Gastrocnemius medialis (tissue), 4 donors: ENCODE measurements around the gene SPATA12. TPM values are rescaled to one million over a fixed set of nuclear protein-coding genes. Genes with fewer than 3 reads are reported as not detected.
A peak's percentile ranks its signal among the peaks of the same experiment; 100 is the strongest.

ENCODE experiments used
- ATAC-seq, 2 donors: fragments of 150-250 bp; one replicate each; pipeline ENCODE4 v1.9.1; 2016
- DNase-seq, 2 donors: peaks; one replicate each; pipeline ENCODE4 v3.0.0-alpha.2; 2019
- H3K27ac ChIP-seq, 4 donors: fragments of 200-600 bp; sonication (generic); 1 replicate in 1 of 4; 2 replicates in 3 of 4; pipeline ENCODE4 v1.5.1; 2016 to 2018; ENCODE audit warnings: mild to moderate bottlenecking in 2 of 4, moderate library complexity in 1 of 4
- H3K27me3 ChIP-seq, 3 donors: fragments of 200-600 bp; sonication (generic) in 2 of 3; 1 replicate in 1 of 3; 2 replicates in 2 of 3; pipeline versions ENCODE4 v1.5.1 to v1.6.0; 2016 to 2019; ENCODE audit warnings: mild to moderate bottlenecking in 1 of 3, moderate library complexity in 1 of 3
- H3K36me3 ChIP-seq, 2 donors: fragments of 200-600 bp; sonication (generic) in 1 of 2; one replicate each; pipeline ENCODE4 v1.5.1; 2017 to 2018
- H3K4me1 ChIP-seq, 2 donors: fragments of 200-600 bp; sonication (generic) in 1 of 2; one replicate each; pipeline ENCODE4 v1.5.1; 2016 to 2017; ENCODE audit warnings: mild to moderate bottlenecking in 2 of 2
- H3K4me3 ChIP-seq, 4 donors: fragments of 200-600 bp; sonication (generic) in 3 of 4; 1 replicate in 1 of 4; 2 replicates in 3 of 4; pipeline ENCODE4 v1.5.1; 2016 to 2019; ENCODE audit warnings: mild to moderate bottlenecking in 2 of 4
- H3K9me3 ChIP-seq, 3 donors: fragments of 200-600 bp; sonication (generic) in 2 of 3; 1 replicate in 1 of 3; 2 replicates in 2 of 3; pipeline ENCODE4 v1.5.1; 2016 to 2019
- POLR2A ChIP-seq, 2 donors: fragments of 450-650 bp; IDR thresholded peaks; one replicate each; pipeline ENCODE4 v1.6.1; 2017; ENCODE audit warnings: antibody characterized with exemption in 2 of 2, mild to moderate bottlenecking in 2 of 2, moderate library complexity in 2 of 2
- in situ Hi-C, 4 donors: fragments of 200-750 bp; cut with MboI; loops; one replicate each; pipeline versions ENCODE4 v1.15.0 to v1.8.0; 2017; ENCODE audit warnings: low sequenced_read_pairs in 4 of 4
- intact Hi-C: fragments of 100-400 bp; cut with DNase I; formaldehyde crosslinking; loops from one replicate; pipeline ENCODE4 v1.15.1; 2023; ENCODE audit warnings: low total_unique reads
- total RNA-seq, 4 donors: library from RNA; depleted of rRNA; stranded (reverse); fragments of >200 nt; gene quantifications; one replicate each; pipeline versions ENCODE4 v1.1.0 to v1.2.3, GENCODE V29; 2016
- TF ChIP-seq, protein P1 (sequence below), 5 experiments: fragments of 450-650 bp in 3 of 5; fragments of 200-600 bp in 2 of 5; sonication (generic) in 2 of 5; IDR thresholded peaks in 4 of 5; conservative IDR thresholded peaks in 1 of 5; 1 replicate in 4 of 5; 2 replicates in 1 of 5; pipeline ENCODE4 v1.5.1; 2016 to 2019; ENCODE audit warnings: antibody characterized with exemption in 5 of 5, mild to moderate bottlenecking in 3 of 5, moderate library complexity in 3 of 5

The SPATA12 gene
- total RNA-seq, 4 donors from 2014 or later = not detected

- Histone ChIP-seq H3K4me1 (peaks cover 0 to 12% of the 10 kb centered on the region in 2 donors), H3K27ac (no peak overlapping the region), H3K9me3 (no peaks in the 10 kb centered on the region), H3K27me3 (no peaks in the 10 kb centered on the region), H3K36me3 (no peaks in the 10 kb centered on the region), H3K4me3 (no peak overlapping the region)
- intact Hi-C loops = no loop called here
- in situ Hi-C loops = no loop called here
- DNase-seq = no peak
- TF ChIP-seq, protein P1, sequence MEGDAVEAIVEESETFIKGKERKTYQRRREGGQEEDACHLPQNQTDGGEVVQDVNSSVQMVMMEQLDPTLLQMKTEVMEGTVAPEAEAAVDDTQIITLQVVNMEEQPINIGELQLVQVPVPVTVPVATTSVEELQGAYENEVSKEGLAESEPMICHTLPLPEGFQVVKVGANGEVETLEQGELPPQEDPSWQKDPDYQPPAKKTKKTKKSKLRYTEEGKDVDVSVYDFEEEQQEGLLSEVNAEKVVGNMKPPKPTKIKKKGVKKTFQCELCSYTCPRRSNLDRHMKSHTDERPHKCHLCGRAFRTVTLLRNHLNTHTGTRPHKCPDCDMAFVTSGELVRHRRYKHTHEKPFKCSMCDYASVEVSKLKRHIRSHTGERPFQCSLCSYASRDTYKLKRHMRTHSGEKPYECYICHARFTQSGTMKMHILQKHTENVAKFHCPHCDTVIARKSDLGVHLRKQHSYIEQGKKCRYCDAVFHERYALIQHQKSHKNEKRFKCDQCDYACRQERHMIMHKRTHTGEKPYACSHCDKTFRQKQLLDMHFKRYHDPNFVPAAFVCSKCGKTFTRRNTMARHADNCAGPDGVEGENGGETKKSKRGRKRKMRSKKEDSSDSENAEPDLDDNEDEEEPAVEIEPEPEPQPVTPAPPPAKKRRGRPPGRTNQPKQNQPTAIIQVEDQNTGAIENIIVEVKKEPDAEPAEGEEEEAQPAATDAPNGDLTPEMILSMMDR (IDR thresholded peaks at IDR 0.05 in 4 of 5, conservative IDR thresholded peaks at IDR 0.05 in 1 of 5) = no peak
- TF ChIP-seq POLR2A (IDR thresholded peaks at IDR 0.05) = no peak
- ATAC-seq = no peak
Observed at GRCh38 chr3:57093489-57093888, 33.0 kb downstream of the SPATA12 start.

- Histone ChIP-seq H3K27me3 (no peaks in the 10 kb centered on the region), H3K4me1 (peaks cover 0 to 12% of the 10 kb centered on the region in 2 donors), H3K9me3 (no peaks in the 10 kb centered on the region), H3K4me3 (no peak overlapping the region), H3K36me3 (no peaks in the 10 kb centered on the region), H3K27ac (no peak overlapping the region)
- TF ChIP-seq, protein P1 (IDR thresholded peaks at IDR 0.05 in 4 of 5, conservative IDR thresholded peaks at IDR 0.05 in 1 of 5) = no peak
- no peak for TF ChIP-seq POLR2A (IDR thresholded peaks at IDR 0.05)
- DNase-seq (no peak), ATAC-seq (no peak)
- in situ Hi-C loops = no loop called here
- intact Hi-C loops = no loop called here
Observed at GRCh38 chr3:57093971-57094535, 33.6 kb downstream of the SPATA12 start.

- Histone ChIP-seq H3K36me3 (no peaks in the 10 kb centered on the region), H3K4me1 (peaks cover 0 to 12% of the 10 kb centered on the region in 2 donors), H3K9me3 (no peaks in the 10 kb centered on the region), H3K27me3 (no peaks in the 10 kb centered on the region), H3K4me3 (no peak overlapping the region), H3K27ac (no peak overlapping the region)
- in situ Hi-C loops = no loop called here
- TF ChIP-seq, protein P1 (IDR thresholded peaks at IDR 0.05 in 4 of 5, conservative IDR thresholded peaks at IDR 0.05 in 1 of 5) = no peak
- no peak for TF ChIP-seq POLR2A (IDR thresholded peaks at IDR 0.05)
- intact Hi-C loops = no loop called here
- DNase-seq = no peak
- ATAC-seq = peak in 1 of 2 donors; percentile 66
Observed at GRCh38 chr3:57094575-57094974, 34.1 kb downstream of the SPATA12 start.

DNA sequence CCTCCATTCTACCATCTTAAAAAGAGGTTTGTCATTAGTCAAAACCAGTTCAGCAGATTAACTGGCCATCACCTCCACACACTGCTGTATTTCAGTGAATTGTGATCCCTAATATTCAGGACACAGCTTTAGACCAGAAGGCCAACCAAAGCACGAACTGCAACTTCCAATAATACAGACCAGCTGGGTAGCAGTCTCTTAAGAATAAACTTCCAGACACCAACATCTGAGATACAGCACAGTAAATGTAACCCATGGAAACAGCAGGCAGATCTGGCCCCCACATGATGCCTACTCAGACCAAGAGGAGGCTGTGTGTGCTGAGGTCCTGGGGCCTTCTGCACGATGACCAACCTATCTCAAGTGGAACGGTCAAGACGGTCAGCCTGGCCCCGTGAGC is 34.9 kb downstream of the SPATA12 start:
- intact Hi-C loops (no loop called here), in situ Hi-C loops (no loop called here)
- Histone ChIP-seq H3K27ac (no peak overlapping the region), H3K27me3 (no peaks in the 10 kb centered on the region), H3K36me3 (no peaks in the 10 kb centered on the region), H3K9me3 (no peaks in the 10 kb centered on the region), H3K4me1 (peaks cover 0 to 12% of the 10 kb centered on the region in 2 donors), H3K4me3 (no peak overlapping the region)
- ATAC-seq (no peak), DNase-seq (no peak)
- TF ChIP-seq, protein P1 (IDR thresholded peaks at IDR 0.05 in 4 of 5, conservative IDR thresholded peaks at IDR 0.05 in 1 of 5) = no peak
- no peak for TF ChIP-seq POLR2A (IDR thresholded peaks at IDR 0.05)

DNA sequence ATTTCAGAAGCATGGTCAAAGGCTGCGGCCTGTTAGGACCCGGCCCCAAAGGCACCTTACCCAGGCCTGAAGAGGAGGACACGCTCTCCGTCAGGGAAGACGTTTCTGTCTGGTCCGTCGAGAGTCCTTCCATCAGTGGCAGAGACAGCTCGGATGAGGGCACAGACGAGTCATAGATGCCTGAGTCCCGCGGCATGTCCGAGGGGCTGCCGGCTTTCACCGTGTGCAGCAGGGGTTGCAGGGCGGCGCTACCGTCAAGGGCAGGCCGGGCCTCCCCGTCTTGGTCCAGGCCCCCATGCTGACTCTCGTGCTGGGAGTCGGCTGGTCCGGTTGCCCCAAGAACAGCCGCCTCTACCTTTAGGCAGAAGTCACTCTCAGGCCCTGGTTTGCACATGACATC is 37.1 kb downstream of the SPATA12 start:
- H3K27ac ChIP-seq = no peak overlapping the region
- ATAC-seq (no peak), DNase-seq (no peak)
- peaks cover 0 to 12% of the 10 kb centered on the region in 2 donors for H3K4me1 ChIP-seq
- TF ChIP-seq POLR2A (IDR thresholded peaks at IDR 0.05) = no peak
- TF ChIP-seq, protein P1 (IDR thresholded peaks at IDR 0.05 in 4 of 5, conservative IDR thresholded peaks at IDR 0.05 in 1 of 5) = no peak
- H3K36me3 ChIP-seq = no peaks in the 10 kb centered on the region
- intact Hi-C loops = no loop called here
- H3K9me3 ChIP-seq = no peaks in the 10 kb centered on the region
- no peak overlapping the region for H3K4me3 ChIP-seq
- H3K27me3 ChIP-seq = no peaks in the 10 kb centered on the region
- in situ Hi-C loops = no loop called here
